DND-41 (cell line): ENCODE measurements around the gene CPT1A.

ENCODE experiments used
- CTCF ChIP-seq: IDR thresholded peaks from 2 replicates; pipeline ENCODE4 v1.5.1; 2012; ENCODE audit warnings: borderline replicate concordance, low read length, moderate library complexity, mild to moderate bottlenecking; ENCODE audit not compliant: poor library complexity, severe bottlenecking; ENCODE audit errors: extremely low read depth
- EZH2 ChIP-seq: IDR thresholded peaks from 3 replicates; pipeline ENCODE4 v1.6.1; 2012; ENCODE audit warnings: borderline replicate concordance, low read depth, mild to moderate bottlenecking, moderate library complexity, low read length, inconsistent platforms; ENCODE audit not compliant: severe bottlenecking

- TF ChIP-seq EZH2 (no peak), CTCF (no peak)
These were observed 79.9 kb downstream of the CPT1A start for GRCh38 chr11:68761801-68762200.
